HG02840 (cell line): ENCODE data around the gene DNASE2.

ENCODE experiments used
- ATAC-seq: cut with Tn5 transposase; IDR thresholded peaks from one replicate; pipeline ENCODE4 v1.9.1; 2021; ENCODE audit warnings: mild to moderate bottlenecking, moderate library complexity, moderate number of reproducible peaks; ENCODE audit not compliant: unreplicated experiment, low FRiP score

DNASE2 gene

GRCh38 chr19:12836529-12836863 lies 44.8 kb downstream of the DNASE2 start:
- no peak for ATAC-seq

GRCh38 chr19:12834976-12835757 lies 46.1 kb downstream of the DNASE2 start:
- no peak for ATAC-seq

GRCh38 chr19:12834566-12834943 lies 46.7 kb downstream of the DNASE2 start, which contains the start of gene RTBDN:
Gene RTBDN (minus strand): TSS chr19:12834579. CDS start chr19:12829979, 4,600 bp downstream.
- ATAC-seq: no peak

- no peak for ATAC-seq
Observed at GRCh38 chr19:12833738-12834565, 47.3 kb downstream of the DNASE2 start.

GRCh38 chr19:12833418-12833737 lies 47.9 kb downstream of the DNASE2 start:
- ATAC-seq: no peak

- no peak for ATAC-seq
Observed at GRCh38 chr19:12828494-12828893, 52.8 kb downstream of the DNASE2 start.

GRCh38 chr19:12825254-12826131 lies 55.8 kb downstream of the DNASE2 start:
- no peak for ATAC-seq
